Measurements from ENCODE around the gene LMNB1. TPM values are rescaled to one million over a fixed set of nuclear protein-coding genes. Genes with fewer than 3 reads are reported as not detected.
A peak's percentile ranks its signal among the peaks of the same experiment; 100 is the strongest.

LMNB1 gene
- total and polyA plus RNA-seq, 2 of the 13 experiments (the other 11 are each of a cell fraction or from before 2014, with no cell fraction given) = 12.5 to 159 TPM

DNA sequence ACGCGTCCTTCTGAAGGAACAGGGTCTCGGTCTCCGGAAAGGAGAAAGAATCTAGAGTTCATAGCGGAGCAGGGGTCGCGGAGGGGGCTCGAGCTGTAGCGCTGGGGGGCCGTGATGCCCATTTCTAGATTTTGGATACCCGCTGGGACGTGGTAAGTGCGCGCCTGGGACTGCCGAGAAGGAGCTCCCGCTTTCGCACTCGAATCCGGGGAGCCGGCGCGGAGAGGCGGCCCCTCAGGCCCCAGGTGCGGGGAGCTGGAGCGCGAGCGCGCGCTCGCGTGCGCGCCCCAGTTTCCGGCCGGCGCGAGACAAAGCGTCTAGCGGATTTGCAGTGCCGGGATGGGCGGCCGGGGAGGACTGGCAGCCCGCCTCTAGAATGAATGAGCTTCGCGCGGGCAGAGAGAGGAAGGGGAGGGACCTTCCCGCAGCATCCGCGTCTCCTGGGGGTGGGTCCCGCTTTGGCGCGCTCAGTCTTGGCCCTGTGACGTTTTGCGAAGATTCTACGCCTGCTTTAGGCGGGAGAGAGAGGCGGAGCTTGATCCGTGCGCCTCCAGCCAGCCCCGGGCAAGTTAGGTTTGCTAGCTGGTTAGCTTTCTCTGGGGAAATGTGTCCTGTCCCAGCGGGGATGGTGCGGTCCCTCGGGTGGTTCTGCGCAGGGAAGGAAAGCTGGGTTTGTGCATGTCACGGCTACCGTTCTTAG is 1.2 kb downstream of the LMNB1 start (continued):
- no peak for TF ChIP-seq CENPBD1 (CRISPR knock-in tag; IDR thresholded peaks at IDR 0.05; ENCODE audit: borderline replicate concordance, low read depth)
- TF ChIP-seq, protein P1, sequence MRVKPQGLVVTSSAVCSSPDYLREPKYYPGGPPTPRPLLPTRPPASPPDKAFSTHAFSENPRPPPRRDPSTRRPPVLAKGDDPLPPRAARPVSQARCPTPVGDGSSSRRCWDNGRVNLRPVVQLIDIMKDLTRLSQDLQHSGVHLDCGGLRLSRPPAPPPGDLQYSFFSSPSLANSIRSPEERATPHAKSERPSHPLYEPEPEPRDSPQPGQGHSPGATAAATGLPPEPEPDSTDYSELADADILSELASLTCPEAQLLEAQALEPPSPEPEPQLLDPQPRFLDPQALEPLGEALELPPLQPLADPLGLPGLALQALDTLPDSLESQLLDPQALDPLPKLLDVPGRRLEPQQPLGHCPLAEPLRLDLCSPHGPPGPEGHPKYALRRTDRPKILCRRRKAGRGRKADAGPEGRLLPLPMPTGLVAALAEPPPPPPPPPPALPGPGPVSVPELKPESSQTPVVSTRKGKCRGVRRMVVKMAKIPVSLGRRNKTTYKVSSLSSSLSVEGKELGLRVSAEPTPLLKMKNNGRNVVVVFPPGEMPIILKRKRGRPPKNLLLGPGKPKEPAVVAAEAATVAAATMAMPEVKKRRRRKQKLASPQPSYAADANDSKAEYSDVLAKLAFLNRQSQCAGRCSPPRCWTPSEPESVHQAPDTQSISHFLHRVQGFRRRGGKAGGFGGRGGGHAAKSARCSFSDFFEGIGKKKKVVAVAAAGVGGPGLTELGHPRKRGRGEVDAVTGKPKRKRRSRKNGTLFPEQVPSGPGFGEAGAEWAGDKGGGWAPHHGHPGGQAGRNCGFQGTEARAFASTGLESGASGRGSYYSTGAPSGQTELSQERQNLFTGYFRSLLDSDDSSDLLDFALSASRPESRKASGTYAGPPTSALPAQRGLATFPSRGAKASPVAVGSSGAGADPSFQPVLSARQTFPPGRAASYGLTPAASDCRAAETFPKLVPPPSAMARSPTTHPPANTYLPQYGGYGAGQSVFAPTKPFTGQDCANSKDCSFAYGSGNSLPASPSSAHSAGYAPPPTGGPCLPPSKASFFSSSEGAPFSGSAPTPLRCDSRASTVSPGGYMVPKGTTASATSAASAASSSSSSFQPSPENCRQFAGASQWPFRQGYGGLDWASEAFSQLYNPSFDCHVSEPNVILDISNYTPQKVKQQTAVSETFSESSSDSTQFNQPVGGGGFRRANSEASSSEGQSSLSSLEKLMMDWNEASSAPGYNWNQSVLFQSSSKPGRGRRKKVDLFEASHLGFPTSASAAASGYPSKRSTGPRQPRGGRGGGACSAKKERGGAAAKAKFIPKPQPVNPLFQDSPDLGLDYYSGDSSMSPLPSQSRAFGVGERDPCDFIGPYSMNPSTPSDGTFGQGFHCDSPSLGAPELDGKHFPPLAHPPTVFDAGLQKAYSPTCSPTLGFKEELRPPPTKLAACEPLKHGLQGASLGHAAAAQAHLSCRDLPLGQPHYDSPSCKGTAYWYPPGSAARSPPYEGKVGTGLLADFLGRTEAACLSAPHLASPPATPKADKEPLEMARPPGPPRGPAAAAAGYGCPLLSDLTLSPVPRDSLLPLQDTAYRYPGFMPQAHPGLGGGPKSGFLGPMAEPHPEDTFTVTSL (CRISPR knock-in tag; IDR thresholded peaks at IDR 0.05; ENCODE audit: borderline replicate concordance) = no peak
- no peak for TF ChIP-seq ZNF562 (CRISPR knock-in tag; IDR thresholded peaks at IDR 0.05; ENCODE audit: borderline replicate concordance)
- TF ChIP-seq TEAD3 (CRISPR knock-in tag; optimal IDR thresholded peaks at IDR 0.05; ENCODE audit: borderline replicate concordance) = no peak
- no peak for TF ChIP-seq ZNF572 (CRISPR knock-in tag; IDR thresholded peaks at IDR 0.05)
- no peak for TF ChIP-seq ZNF761 (CRISPR knock-in tag; conservative IDR thresholded peaks at IDR 0.05)
- no peak for TF ChIP-seq ZNF770 (CRISPR knock-in tag; IDR thresholded peaks at IDR 0.05)
- TF ChIP-seq CREB1 (IDR thresholded peaks at IDR 0.05) = 0 out of 2 replicates have a peak, but pooled peaks have one; percentile 26
- TF ChIP-seq CREB1 (CRISPR knock-in tag; IDR thresholded peaks at IDR 0.05) = peak; percentile 69
- TF ChIP-seq JUN (CRISPR knock-in tag; IDR thresholded peaks at IDR 0.05) = no peak
- TF ChIP-seq, protein P2, sequence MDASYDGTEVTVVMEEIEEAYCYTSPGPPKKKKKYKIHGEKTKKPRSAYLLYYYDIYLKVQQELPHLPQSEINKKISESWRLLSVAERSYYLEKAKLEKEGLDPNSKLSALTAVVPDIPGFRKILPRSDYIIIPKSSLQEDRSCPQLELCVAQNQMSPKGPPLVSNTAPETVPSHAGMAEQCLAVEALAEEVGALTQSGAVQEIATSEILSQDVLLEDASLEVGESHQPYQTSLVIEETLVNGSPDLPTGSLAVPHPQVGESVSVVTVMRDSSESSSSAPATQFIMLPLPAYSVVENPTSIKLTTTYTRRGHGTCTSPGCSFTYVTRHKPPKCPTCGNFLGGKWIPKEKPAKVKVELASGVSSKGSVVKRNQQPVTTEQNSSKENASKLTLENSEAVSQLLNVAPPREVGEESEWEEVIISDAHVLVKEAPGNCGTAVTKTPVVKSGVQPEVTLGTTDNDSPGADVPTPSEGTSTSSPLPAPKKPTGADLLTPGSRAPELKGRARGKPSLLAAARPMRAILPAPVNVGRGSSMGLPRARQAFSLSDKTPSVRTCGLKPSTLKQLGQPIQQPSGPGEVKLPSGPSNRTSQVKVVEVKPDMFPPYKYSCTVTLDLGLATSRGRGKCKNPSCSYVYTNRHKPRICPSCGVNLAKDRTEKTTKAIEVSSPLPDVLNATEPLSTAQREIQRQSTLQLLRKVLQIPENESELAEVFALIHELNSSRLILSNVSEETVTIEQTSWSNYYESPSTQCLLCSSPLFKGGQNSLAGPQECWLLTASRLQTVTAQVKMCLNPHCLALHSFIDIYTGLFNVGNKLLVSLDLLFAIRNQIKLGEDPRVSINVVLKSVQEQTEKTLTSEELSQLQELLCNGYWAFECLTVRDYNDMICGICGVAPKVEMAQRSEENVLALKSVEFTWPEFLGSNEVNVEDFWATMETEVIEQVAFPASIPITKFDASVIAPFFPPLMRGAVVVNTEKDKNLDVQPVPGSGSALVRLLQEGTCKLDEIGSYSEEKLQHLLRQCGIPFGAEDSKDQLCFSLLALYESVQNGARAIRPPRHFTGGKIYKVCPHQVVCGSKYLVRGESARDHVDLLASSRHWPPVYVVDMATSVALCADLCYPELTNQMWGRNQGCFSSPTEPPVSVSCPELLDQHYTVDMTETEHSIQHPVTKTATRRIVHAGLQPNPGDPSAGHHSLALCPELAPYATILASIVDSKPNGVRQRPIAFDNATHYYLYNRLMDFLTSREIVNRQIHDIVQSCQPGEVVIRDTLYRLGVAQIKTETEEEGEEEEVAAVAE (CRISPR knock-in tag; IDR thresholded peaks at IDR 0.05; ENCODE audit: borderline replicate concordance) = no peak
